Liver (tissue), 3 donors: Measurements from ENCODE around the gene F13A1.

Experiments used
- JUND ChIP-seq, 2 donors: IDR thresholded peaks; 2 replicates each; pipeline ENCODE4 v1.6.1; 2016; ENCODE audit warnings: antibody characterized with exemption in 2 of 2
- MAX ChIP-seq: IDR thresholded peaks from 2 replicates; pipeline ENCODE4 v1.6.1; 2016; ENCODE audit warnings: antibody characterized with exemption
- RAD21 ChIP-seq, 2 donors: IDR thresholded peaks; 2 replicates each; pipeline ENCODE4 v1.6.1; 2016; ENCODE audit warnings: antibody characterized with exemption in 2 of 2, mild to moderate bottlenecking in 2 of 2
- REST ChIP-seq: IDR thresholded peaks from 2 replicates; pipeline ENCODE4 v1.6.1; 2016; ENCODE audit warnings: antibody characterized with exemption, mild to moderate bottlenecking
- SP1 ChIP-seq: IDR thresholded peaks from 2 replicates; pipeline ENCODE4 v1.6.1; 2018; ENCODE audit warnings: antibody characterized with exemption, mild to moderate bottlenecking
- TAF1 ChIP-seq: conservative IDR thresholded peaks from 2 replicates; pipeline ENCODE4 v1.6.1; 2016; ENCODE audit warnings: antibody characterized with exemption, mild to moderate bottlenecking
- TF ChIP-seq, protein P1 (sequence below): fragments of 150-350 bp; IDR thresholded peaks from 2 replicates; pipeline ENCODE4 v1.5.1; 2017; ENCODE audit warnings: improper control_type of control experiment, low read depth, low read length; ENCODE audit not compliant: missing input control
- TF ChIP-seq, protein P2 (sequence below): IDR thresholded peaks from 2 replicates; pipeline ENCODE4 v1.6.1; 2016; ENCODE audit warnings: antibody characterized with exemption
- TF ChIP-seq, protein P3 (sequence below): IDR thresholded peaks from 2 replicates; pipeline ENCODE4 v1.6.1; 2016; ENCODE audit warnings: antibody characterized with exemption
- donor health status: healthy.
- donor health status: healthy.

GRCh38 chr6:6315660-6316059 lies 4.8 kb downstream of the F13A1 start:
- TF ChIP-seq, protein P1, sequence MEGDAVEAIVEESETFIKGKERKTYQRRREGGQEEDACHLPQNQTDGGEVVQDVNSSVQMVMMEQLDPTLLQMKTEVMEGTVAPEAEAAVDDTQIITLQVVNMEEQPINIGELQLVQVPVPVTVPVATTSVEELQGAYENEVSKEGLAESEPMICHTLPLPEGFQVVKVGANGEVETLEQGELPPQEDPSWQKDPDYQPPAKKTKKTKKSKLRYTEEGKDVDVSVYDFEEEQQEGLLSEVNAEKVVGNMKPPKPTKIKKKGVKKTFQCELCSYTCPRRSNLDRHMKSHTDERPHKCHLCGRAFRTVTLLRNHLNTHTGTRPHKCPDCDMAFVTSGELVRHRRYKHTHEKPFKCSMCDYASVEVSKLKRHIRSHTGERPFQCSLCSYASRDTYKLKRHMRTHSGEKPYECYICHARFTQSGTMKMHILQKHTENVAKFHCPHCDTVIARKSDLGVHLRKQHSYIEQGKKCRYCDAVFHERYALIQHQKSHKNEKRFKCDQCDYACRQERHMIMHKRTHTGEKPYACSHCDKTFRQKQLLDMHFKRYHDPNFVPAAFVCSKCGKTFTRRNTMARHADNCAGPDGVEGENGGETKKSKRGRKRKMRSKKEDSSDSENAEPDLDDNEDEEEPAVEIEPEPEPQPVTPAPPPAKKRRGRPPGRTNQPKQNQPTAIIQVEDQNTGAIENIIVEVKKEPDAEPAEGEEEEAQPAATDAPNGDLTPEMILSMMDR, result peak; percentile 79
- TF ChIP-seq JUND (IDR thresholded peaks at IDR 0.05) (no peak), MAX (no peak), REST (no peak), SP1 (no peak), RAD21 (IDR thresholded peaks at IDR 0.05) (peak; percentile 81 to 83), TAF1 (no peak)
- TF ChIP-seq, protein P2, sequence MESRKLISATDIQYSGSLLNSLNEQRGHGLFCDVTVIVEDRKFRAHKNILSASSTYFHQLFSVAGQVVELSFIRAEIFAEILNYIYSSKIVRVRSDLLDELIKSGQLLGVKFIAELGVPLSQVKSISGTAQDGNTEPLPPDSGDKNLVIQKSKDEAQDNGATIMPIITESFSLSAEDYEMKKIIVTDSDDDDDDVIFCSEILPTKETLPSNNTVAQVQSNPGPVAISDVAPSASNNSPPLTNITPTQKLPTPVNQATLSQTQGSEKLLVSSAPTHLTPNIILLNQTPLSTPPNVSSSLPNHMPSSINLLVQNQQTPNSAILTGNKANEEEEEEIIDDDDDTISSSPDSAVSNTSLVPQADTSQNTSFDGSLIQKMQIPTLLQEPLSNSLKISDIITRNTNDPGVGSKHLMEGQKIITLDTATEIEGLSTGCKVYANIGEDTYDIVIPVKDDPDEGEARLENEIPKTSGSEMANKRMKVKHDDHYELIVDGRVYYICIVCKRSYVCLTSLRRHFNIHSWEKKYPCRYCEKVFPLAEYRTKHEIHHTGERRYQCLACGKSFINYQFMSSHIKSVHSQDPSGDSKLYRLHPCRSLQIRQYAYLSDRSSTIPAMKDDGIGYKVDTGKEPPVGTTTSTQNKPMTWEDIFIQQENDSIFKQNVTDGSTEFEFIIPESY, result no peak
- TF ChIP-seq, protein P3, sequence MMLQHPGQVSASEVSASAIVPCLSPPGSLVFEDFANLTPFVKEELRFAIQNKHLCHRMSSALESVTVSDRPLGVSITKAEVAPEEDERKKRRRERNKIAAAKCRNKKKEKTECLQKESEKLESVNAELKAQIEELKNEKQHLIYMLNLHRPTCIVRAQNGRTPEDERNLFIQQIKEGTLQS, result no peak
